Vagina (tissue), 2 donors: ENCODE data around the gene MAGEA9B. TPM values are rescaled to one million over a fixed set of nuclear protein-coding genes. Genes with fewer than 3 reads are reported as not detected.
"Not testable (repeated sequence)": the region's sequence is repeated elsewhere in the genome, so short reads cannot be mapped to it uniquely, and the experiment has no call there.

Experiments used
- DNase-seq, 2 donors: peaks; one replicate each; pipeline ENCODE4 v3.0.0-alpha.2; 2017; ENCODE audit errors: extremely low spot score in 2 of 2
- H3K27ac ChIP-seq: fragments of 200-600 bp; sonication (generic); one replicate; pipeline ENCODE4 v1.5.1; 2019
- H3K27me3 ChIP-seq: fragments of 200-600 bp; sonication (generic); one replicate; pipeline ENCODE4 v1.5.1; 2019
- H3K36me3 ChIP-seq, 2 donors: fragments of 200-600 bp; sonication (generic); one replicate each; pipeline ENCODE4 v1.5.1; 2017 to 2019
- H3K4me1 ChIP-seq: fragments of 200-600 bp; sonication (generic); one replicate; pipeline ENCODE4 v1.5.1; 2019
- H3K4me3 ChIP-seq, 2 donors: fragments of 200-600 bp; sonication (generic); 1 replicate in 1 of 2; 2 replicates in 1 of 2; pipeline ENCODE4 v1.5.1; 2016 to 2019
- H3K9me3 ChIP-seq: fragments of 200-600 bp; sonication (generic); one replicate; pipeline ENCODE4 v1.5.1; 2019
- intact Hi-C: fragments of 100-400 bp; cut with DNase I; formaldehyde crosslinking; loops from one replicate; pipeline ENCODE4 v1.15.1; 2023
- total RNA-seq: library from RNA; depleted of rRNA; stranded (reverse); fragments of >200 nt; gene quantifications from one replicate; pipeline ENCODE4 v1.2.3, GENCODE V29; 2016

The MAGEA9B gene
- total RNA-seq, 1 donor from 2014 or later, result not detected

GRCh38 chrX:149532868-149533267 is 54.4 kb downstream of the MAGEA9B start:
- H3K27ac ChIP-seq, H3K4me3 ChIP-seq, H3K27me3 ChIP-seq, H3K4me1 ChIP-seq, DNase-seq, H3K36me3 ChIP-seq, H3K9me3 ChIP-seq, intact Hi-C loops: not testable (repeated sequence)

Other genes starting within 250 kb of the MAGEA9B start
- gene IDS, start 82.2 kb downstream of the MAGEA9B start, total RNA-seq, result 66.0 TPM
- gene EOLA1, start 46.4 kb downstream of the MAGEA9B start, total RNA-seq, result 9.8 TPM
- gene HSFX3, start 37.5 kb downstream of the MAGEA9B start, total RNA-seq, result not detected
- not detected for gene HSFX2, start 7.9 kb upstream of the MAGEA9B start, total RNA-seq
- 15.5 TPM for gene TMEM185A, start 44.3 kb upstream of the MAGEA9B start, total RNA-seq
- not detected for gene MAGEA11, start 124.6 kb upstream of the MAGEA9B start, total RNA-seq
- 1.2 TPM for gene HSFX1, start 186.6 kb upstream of the MAGEA9B start, total RNA-seq
- not detected for gene MAGEA9, start 194.5 kb upstream of the MAGEA9B start, total RNA-seq